GM12873 (cell line): ENCODE data around the gene SLC30A1.

Experiments
- TF ChIP-seq, protein P1 (sequence below): IDR thresholded peaks from 2 replicates; pipeline ENCODE4 v1.5.1; 2012; ENCODE audit warnings: low read depth, mild to moderate bottlenecking, moderate library complexity, low read length, control low read depth; ENCODE audit not compliant: insufficient read depth; ENCODE audit errors: missing control alignments

The SLC30A1 gene

DNA sequence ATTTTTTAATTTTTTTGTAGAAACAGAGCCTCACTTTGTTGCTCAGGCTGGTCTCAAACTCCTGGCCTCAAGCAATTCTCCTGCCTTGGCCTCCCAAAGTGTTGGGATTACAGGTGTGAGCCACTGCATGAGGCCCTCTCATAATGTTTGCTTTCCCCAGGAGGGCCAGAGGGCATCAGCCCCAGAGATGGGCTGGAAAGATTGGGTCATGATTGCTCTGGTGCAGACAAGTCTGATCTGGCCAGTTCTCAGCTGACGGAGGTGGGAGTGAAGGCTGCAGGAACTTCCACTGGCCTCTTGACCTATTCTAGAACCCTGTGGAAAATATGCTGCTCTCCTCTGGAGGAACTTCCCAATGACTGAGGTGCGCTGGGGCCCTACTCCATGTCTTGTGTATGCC, 43.6 kb downstream of the SLC30A1 start:
- TF ChIP-seq, protein P1, sequence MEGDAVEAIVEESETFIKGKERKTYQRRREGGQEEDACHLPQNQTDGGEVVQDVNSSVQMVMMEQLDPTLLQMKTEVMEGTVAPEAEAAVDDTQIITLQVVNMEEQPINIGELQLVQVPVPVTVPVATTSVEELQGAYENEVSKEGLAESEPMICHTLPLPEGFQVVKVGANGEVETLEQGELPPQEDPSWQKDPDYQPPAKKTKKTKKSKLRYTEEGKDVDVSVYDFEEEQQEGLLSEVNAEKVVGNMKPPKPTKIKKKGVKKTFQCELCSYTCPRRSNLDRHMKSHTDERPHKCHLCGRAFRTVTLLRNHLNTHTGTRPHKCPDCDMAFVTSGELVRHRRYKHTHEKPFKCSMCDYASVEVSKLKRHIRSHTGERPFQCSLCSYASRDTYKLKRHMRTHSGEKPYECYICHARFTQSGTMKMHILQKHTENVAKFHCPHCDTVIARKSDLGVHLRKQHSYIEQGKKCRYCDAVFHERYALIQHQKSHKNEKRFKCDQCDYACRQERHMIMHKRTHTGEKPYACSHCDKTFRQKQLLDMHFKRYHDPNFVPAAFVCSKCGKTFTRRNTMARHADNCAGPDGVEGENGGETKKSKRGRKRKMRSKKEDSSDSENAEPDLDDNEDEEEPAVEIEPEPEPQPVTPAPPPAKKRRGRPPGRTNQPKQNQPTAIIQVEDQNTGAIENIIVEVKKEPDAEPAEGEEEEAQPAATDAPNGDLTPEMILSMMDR: no peak

DNA sequence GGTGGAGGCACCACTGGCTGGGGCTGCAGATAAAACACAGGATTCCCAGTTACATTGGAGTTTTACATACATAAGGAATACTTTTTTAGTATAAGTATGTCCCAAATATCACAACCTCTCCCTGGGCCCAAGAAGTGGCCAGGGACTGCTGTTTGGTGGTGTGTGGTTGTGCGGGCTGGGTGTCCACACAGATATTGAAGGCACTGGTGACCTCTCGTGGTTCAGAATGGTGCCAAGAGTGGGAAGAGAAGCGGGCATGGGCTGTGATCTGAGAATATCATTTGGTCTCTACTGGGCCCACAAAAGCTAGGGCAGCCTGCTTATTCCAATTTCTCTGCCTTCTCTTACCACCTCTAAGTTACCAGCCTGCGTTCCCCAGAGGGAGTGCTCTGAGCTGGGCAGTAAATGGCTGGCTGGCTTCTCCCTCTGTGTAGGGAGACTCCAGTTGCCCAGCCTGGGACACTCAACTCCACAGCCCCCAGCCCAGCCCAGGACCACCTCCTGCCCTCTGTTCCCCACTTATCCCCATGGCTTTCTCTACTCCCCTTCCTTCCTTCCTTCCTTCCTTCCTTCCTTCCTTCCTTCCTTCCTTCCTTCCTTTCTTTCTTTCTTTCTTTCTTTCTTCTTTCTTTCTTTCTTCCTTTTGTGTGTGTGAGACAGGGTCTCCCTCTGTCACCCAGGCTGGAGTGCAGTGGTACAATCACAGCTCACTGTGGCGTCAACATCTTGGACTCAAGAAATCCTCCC, 44.2 kb downstream of the SLC30A1 start:
- TF ChIP-seq, protein P1: peak; percentile 10

DNA sequence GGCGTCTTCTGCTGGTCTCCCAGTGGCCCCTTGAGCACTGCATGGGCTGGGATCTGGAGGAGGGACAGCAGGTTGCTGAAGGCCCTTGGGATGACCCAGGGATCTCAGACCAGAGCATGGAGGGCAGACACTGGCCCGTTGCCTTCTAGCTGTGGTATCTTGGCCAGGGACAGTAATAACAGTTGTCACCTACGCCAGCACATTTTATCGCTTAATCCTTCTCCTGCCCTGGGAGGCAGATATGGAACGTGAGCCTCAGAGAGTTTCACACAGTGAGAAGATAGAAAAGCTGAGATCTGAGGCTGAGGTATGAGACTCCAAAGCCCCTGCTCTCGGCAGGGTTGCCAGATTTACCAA, 46.9 kb downstream of the SLC30A1 start:
- TF ChIP-seq, protein P1: no peak

DNA sequence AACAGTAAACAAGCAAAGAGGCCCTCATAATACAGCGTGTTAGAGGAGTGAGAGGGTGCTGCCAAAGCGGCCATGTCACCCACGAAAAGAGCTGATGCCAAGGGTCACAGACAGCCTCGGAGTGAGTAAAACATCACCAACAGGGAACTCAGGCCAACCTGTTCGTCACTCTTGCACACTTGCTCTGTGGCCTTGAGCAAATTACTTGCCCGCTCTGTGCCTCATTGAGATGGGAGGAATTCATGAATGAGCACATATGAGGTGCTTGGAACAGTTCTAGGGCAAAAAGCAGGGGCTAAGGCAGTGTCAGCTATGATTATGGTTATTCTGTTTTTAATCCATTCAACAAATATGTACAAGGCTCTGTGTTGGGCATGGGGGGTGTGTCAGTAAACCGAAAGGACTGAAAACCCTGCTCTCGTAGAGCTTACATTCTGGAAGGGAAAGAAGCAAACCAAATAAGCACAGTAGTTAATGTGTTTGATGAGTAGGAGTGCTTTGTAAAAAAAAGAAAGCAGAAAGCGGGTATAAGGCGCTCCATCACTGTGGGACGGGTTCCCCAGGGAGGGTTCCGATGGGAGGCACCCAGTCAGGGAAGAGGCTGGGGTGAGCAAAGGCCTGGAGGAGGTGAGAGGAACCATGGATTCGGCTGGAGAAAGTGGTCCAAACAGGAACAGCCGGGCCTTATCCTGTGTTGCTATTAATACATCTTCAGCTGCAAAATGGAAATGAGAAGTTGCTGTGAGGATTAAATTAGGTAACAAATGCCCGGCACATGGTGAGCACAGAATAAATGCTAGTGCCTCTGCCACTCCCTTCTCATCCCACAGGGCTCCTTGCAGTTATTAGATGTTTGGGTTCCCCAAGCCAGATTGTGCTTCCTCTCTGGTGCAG, 47.5 kb downstream of the SLC30A1 start:
- TF ChIP-seq, protein P1: no peak

DNA sequence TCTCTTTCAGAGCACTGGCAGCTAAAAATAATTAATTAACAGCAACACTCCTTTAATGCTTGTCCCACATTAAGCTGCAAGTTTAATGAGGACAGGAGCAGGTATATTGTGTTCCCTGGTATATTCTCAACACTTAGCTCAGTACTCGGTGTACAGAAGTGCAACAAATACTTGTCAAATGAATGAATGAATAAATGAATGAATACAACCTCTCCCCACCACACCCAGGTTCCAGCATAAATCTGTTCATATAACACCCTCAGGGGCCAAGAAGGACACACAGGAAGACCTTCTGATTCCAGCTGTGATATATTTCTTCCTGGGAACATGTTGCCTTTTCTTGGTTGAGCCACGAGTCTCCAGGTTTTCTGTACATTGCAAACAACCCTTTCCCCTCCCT, 48.9 kb downstream of the SLC30A1 start:
- TF ChIP-seq, protein P1: no peak

DNA sequence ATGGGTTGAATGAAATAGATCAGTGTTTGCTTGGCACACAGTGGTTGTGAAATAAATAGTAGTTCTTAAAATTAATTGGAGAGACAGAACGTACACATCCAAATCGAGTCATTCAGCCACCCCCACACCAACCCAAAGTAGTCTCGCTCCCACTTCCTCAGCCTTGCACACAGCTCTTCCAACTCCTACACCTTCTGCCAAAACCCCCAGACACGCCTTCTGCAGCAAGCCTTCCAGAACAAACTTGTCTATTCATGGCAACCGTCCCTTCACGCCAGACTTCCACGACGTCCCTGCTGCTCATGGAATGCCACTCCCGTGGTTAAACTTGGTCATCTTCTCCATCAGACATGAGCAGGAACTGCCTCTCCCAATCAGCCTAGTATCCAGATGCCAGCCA, 49.5 kb downstream of the SLC30A1 start:
- TF ChIP-seq, protein P1: no peak

DNA sequence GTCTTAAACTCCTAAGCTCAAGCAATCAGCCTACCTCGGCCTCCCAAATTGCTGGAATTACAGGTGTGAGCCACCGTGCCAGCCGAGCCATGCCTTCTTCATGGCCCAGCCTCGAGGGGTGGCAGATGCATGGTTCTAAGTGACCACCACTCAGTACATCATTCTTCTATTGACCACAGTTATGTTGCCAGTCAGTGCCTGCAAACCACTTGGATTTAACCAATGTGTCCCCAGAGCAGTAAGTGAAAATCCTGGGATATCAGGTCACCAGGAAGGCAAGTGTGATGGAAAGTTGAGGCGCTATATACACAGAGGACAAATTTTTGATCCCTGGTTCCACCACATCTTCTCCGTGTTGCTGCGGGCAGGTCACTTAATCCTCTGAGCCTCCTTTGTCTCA, 50.0 kb downstream of the SLC30A1 start:
- TF ChIP-seq, protein P1: no peak
